Fibroblast of the aortic adventitia (primary cell): Measurements from ENCODE around the gene CREB1. TPM values are rescaled to one million over a fixed set of nuclear protein-coding genes. Genes with fewer than 3 reads are reported as not detected.

ENCODE experiments used
- DNase-seq: peaks from one replicate; pipeline ENCODE4 v3.0.0-alpha.2; 2010; ENCODE audit warnings: low read depth
- H3K4me3 ChIP-seq: 2 replicates; pipeline ENCODE4 v1.5.1; 2011; ENCODE audit warnings: low read depth, mild to moderate bottlenecking, control low read depth, low read length, moderate library complexity
- CTCF ChIP-seq: IDR thresholded peaks from 2 replicates; pipeline ENCODE4 v1.5.1; 2011; ENCODE audit warnings: mild to moderate bottlenecking, low read length, control low read depth, inconsistent platforms; ENCODE audit not compliant: insufficient read depth
- total RNA-seq: library from RNA; depleted of rRNA; stranded (reverse); fragments of >200 nt; gene quantifications from 2 replicates; pipeline ENCODE4 v1.2.3, GENCODE V29; 2012; ENCODE audit warnings: low replicate concordance

CREB1 gene
- total RNA-seq, 1 donor: 52.4 TPM

- peak; percentile 57 for DNase-seq
- TF ChIP-seq CTCF: no peak
- H3K4me3 ChIP-seq: no peak overlapping the region
Observed at GRCh38 chr2:207511851-207512250, 17.9 kb upstream of the CREB1 start.

DNA sequence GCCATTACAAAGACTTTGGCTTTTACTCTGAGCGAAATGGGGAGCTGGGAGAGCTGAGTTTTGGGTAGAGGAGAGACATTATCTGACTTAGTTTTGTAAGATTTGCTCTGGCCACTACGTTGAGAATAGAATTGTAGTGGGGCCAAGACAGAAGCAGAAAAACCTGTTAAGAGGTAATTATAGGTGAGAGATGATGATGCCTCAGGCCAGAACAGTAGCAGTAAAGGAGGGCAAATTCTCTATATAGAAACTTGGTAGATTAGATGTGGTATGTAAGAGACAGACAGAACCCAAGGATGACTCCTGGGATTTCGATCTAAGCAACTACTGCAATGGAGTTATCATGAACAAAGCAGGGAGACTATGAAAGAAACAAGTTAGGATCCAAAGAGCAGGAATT lies 17.4 kb upstream of the CREB1 start:
- H3K4me3 ChIP-seq: no peak overlapping the region
- no peak for DNase-seq

DNA sequence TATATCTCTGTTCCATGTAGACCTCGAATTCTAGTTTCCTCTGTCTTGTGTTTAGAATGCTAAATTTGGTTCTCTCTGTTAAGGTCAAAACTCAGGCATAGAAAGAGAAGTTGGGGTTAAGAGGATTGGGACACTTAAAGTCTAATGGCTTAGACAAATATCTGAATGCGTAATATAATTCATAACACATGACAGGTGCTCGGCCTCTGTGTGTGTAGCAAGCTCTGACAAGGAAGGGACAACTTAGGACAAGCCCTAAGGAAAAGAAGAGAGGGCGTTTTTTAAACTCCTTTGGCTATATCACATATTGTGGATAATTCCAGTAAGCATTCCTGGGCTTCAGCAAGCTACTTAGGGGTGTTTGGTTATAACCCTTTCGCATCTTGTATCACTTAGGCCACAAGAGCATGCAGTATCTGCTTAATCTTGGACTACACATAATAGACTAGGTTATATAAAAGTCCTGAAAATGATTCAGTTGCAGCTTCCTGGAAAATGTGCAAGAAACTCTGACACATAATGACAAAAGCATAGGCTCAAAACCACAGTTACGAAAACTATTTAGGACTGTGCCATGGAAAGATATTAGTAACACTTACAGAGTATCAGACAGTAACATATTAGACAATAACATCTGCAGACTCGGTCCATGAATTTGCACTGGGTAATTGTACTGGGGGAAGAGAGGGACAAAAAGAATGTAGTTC lies 16.1 kb upstream of the CREB1 start:
- no peak for TF ChIP-seq CTCF
- H3K4me3 ChIP-seq: no peak overlapping the region
- peak; percentile 99 for DNase-seq

More for the DNA sequence above, 17.4 kb upstream of the CREB1 start:
- TF ChIP-seq CTCF: no peak

GRCh38 chr2:207514451-207514850 lies 15.3 kb upstream of the CREB1 start:
- no peak overlapping the region for H3K4me3 ChIP-seq
- no peak for DNase-seq
- no peak for TF ChIP-seq CTCF

- DNase-seq: no peak
- TF ChIP-seq CTCF: no peak
- no peak overlapping the region for H3K4me3 ChIP-seq
Observed at GRCh38 chr2:207515671-207516070, 14.1 kb upstream of the CREB1 start.

DNA sequence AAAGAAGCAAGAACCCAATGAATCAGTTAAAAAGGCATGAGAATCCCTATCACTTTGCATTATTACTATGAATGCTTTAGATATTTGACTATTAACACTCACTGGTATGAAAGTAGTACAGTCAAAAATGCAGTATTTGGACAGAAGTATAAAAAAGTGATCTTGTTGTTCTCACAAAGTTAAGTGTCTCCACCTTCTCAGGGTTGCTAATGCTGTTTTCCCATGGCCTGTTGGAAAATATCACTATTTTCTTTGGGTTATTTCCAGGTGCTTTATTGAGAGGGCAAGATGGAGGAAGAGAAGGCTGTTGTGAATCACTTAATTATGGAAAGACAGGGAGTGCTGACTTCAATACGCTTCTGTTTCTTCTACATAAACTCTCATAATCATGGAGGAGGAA lies 13.6 kb upstream of the CREB1 start:
- no peak overlapping the region for H3K4me3 ChIP-seq
- peak; percentile 67 for DNase-seq
- no peak for TF ChIP-seq CTCF

DNA sequence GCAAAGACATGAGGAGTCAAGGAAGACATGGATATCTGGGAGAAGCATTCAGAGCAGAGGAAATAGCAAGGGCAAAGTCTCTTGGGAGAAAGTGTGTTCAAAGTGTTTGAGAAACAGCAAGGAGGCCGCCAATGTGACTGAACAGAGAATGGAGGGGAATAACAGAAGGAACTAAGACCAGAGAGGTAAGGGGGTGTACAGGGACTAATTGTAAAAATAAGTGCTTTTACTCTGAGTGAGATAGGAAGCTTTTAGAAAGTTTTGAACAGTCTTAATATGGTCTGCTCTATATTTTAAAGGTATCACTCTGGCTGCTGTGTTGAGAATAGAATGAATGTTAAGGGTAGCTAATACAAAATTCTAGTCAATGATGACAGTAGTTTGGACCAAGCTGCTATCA lies 6.8 kb upstream of the CREB1 start:
- DNase-seq: no peak
- H3K4me3 ChIP-seq: no peak overlapping the region
- no peak for TF ChIP-seq CTCF
